Keratinocyte (primary cell): ENCODE data around the gene RAB27B. TPM values are rescaled to one million over a fixed set of nuclear protein-coding genes. Genes with fewer than 3 reads are reported as not detected.

Experiments used
- DNase-seq: peaks from one replicate; pipeline ENCODE4 v3.0.0-alpha.2; 2011; ENCODE audit warnings: low read depth, missing footprints, low spot score
- FAIRE-seq: peaks from 2 replicates; lab custom pipeline; 2011; peaks lifted over from hg19 to GRCh38; lab: Jason Lieb, UNC
- H2AFZ ChIP-seq: 2 replicates; pipeline ENCODE4 v1.6.0; 2012; ENCODE audit warnings: low read length, control low read depth, inconsistent platforms; ENCODE audit not compliant: control insufficient read depth
- H3K27ac ChIP-seq: 2 replicates; pipeline ENCODE4 v1.5.1; 2011; ENCODE audit warnings: low read length; ENCODE audit not compliant: control insufficient read depth, insufficient read depth
- H3K27me3 ChIP-seq: 3 replicates; pipeline ENCODE4 v1.6.0; 2011; ENCODE audit warnings: low read length; ENCODE audit not compliant: control insufficient read depth, insufficient read depth; ENCODE audit errors: extremely low read depth
- H3K36me3 ChIP-seq, 2 experiments: 2 replicates in 1 of 2; 3 replicates in 1 of 2; pipeline ENCODE4 v1.5.1; 2011; ENCODE audit warnings: low read length in 2 of 2, mild to moderate bottlenecking in 1 of 2; ENCODE audit not compliant: control insufficient read depth in 2 of 2, insufficient read depth in 2 of 2; ENCODE audit errors: extremely low read depth in 1 of 2
- H3K4me1 ChIP-seq: 3 replicates; pipeline ENCODE4 v1.5.1; 2011; ENCODE audit warnings: low read length; ENCODE audit not compliant: control insufficient read depth, insufficient read depth; ENCODE audit errors: extremely low read depth
- H3K4me2 ChIP-seq: 3 replicates; pipeline ENCODE4 v1.6.0; 2011; ENCODE audit warnings: low read depth, low read length; ENCODE audit not compliant: control insufficient read depth, insufficient read depth; ENCODE audit errors: extremely low read depth
- H3K4me3 ChIP-seq, 3 experiments: fragments of 200-600 bp in 1 of 3; sonication (generic) in 1 of 3; 2 replicates in 2 of 3; 3 replicates in 1 of 3; pipeline ENCODE4 v1.5.1; 2011 to 2016; ENCODE audit warnings: low read length in 3 of 3, mild to moderate bottlenecking in 3 of 3, control low read depth in 2 of 3, inconsistent platforms in 1 of 3, low read depth in 1 of 3, mixed read lengths in 1 of 3, mixed run types in 1 of 3, moderate library complexity in 1 of 3; ENCODE audit not compliant: control insufficient read depth in 2 of 3, insufficient read depth in 2 of 3; ENCODE audit errors: extremely low read depth in 1 of 3
- H3K79me2 ChIP-seq: 2 replicates; pipeline ENCODE4 v1.6.0; 2012; ENCODE audit warnings: low read length; ENCODE audit not compliant: control insufficient read depth, insufficient read depth
- H3K9ac ChIP-seq: 3 replicates; pipeline ENCODE4 v1.6.0; 2011; ENCODE audit warnings: low read length; ENCODE audit not compliant: control insufficient read depth, insufficient read depth; ENCODE audit errors: extremely low read depth
- H3K9me1 ChIP-seq: 3 replicates; pipeline ENCODE4 v1.6.0; 2011; ENCODE audit warnings: low read length; ENCODE audit not compliant: control insufficient read depth, insufficient read depth; ENCODE audit errors: extremely low read depth
- H3K9me3 ChIP-seq: 2 replicates; pipeline ENCODE4 v1.5.1; 2012; ENCODE audit warnings: low read depth, low read length; ENCODE audit not compliant: control insufficient read depth
- H4K20me1 ChIP-seq: 3 replicates; pipeline ENCODE4 v1.6.0; 2011; ENCODE audit warnings: low read length; ENCODE audit not compliant: control insufficient read depth, insufficient read depth; ENCODE audit errors: extremely low read depth
- CTCF ChIP-seq, 3 experiments: IDR thresholded peaks in 1 of 3; conservative IDR thresholded peaks in 1 of 3; optimal IDR thresholded peaks in 1 of 3; 2 replicates in 2 of 3; 3 replicates in 1 of 3; pipeline versions ENCODE3 to v1.5.1; 2011; ENCODE audit warnings: low read length in 3 of 3, mild to moderate bottlenecking in 3 of 3, moderate library complexity in 2 of 3, control low read depth in 1 of 3, inconsistent platforms in 1 of 3; ENCODE audit not compliant: insufficient read depth in 2 of 3; ENCODE audit errors: extremely low read depth in 1 of 3
- EZH2 ChIP-seq: IDR thresholded peaks from one replicate; pipeline ENCODE4 v1.6.1; 2012; ENCODE audit warnings: inconsistent platforms, mild to moderate bottlenecking, low read length, moderate library complexity
- dilution Hi-C: fragments of 300-500 bp; cut with MboI; formaldehyde crosslinking; loops from one replicate; pipeline ENCODE4 v1.7.0; 2020; ENCODE audit warnings: low sequenced_read_pairs; ENCODE audit not compliant: extremely low pct_ligation_motif_present
- polyA plus RNA-seq, 5 experiments: library from polyadenylated mRNA; depleted of rRNA in 3 of 5; stranded (reverse) in 3 of 5; stranded (forward) in 1 of 5; unstranded in 1 of 5; fragments of >200 nt; gene quantifications; 1 replicate in 1 of 5; 2 replicates in 3 of 5; 3 replicates in 1 of 5; pipeline versions ENCODE4 v1.2.1 to v1.2.3, GENCODE V29; 2011 to 2012; ENCODE audit warnings: missing spikeins in 2 of 5, low read depth in 1 of 5, low replicate concordance in 1 of 5

Gene RAB27B
- polyA plus RNA-seq, 1 donor (not counting 4 experiments of a cell fraction or from before 2014, with no cell fraction given): 4.2 TPM

- Histone ChIP-seq H3K9me3 (no peaks in the 10 kb centered on the region), H3K4me3 (no peak overlapping the region), H3K27ac (no peak overlapping the region), H2AFZ (no peak overlapping the region), H3K27me3 (no peaks in the 10 kb centered on the region), H3K4me1 (peaks cover 10% of the 10 kb centered on the region), H3K4me2 (no peak overlapping the region), H3K9me1 (no peaks in the 10 kb centered on the region), H3K79me2 (no peaks in the 10 kb centered on the region), H3K9ac (no peak overlapping the region), H3K36me3 (no peaks in the 10 kb centered on the region), H4K20me1 (no peaks in the 10 kb centered on the region)
- DNase-seq: no peak
- dilution Hi-C loops: no loop called here
- FAIRE-seq: no peak
- TF ChIP-seq CTCF (optimal IDR thresholded peaks at IDR 0.05 in 1 of 3, IDR thresholded peaks at IDR 0.05 in 1 of 3, conservative IDR thresholded peaks at IDR 0.05 in 1 of 3; ENCODE audit: extremely low read depth in 1 of 3, insufficient read depth in 2 of 3, low read length in 3 of 3): no peak
Measured at GRCh38 chr18:54780970-54781369, 47.3 kb upstream of the RAB27B start.

- no peaks in the 10 kb centered on the region for H3K9me3 ChIP-seq
- no peak overlapping the region for H3K27ac ChIP-seq
- no peak overlapping the region for H3K4me2 ChIP-seq
- no peaks in the 10 kb centered on the region for H3K36me3 ChIP-seq
- no peaks in the 10 kb centered on the region for H3K4me1 ChIP-seq
- H3K79me2 ChIP-seq: no peaks in the 10 kb centered on the region
- no peaks in the 10 kb centered on the region for H3K27me3 ChIP-seq
- H3K9me1 ChIP-seq: no peaks in the 10 kb centered on the region
- FAIRE-seq: no peak
- no peak overlapping the region for H3K9ac ChIP-seq
- DNase-seq: no peak
- no peaks in the 10 kb centered on the region for H4K20me1 ChIP-seq
- dilution Hi-C loops: no loop called here
- no peak overlapping the region for H2AFZ ChIP-seq
- TF ChIP-seq EZH2 (no peak), CTCF (optimal IDR thresholded peaks at IDR 0.05 in 1 of 3, IDR thresholded peaks at IDR 0.05 in 1 of 3, conservative IDR thresholded peaks at IDR 0.05 in 1 of 3; ENCODE audit: extremely low read depth in 1 of 3, insufficient read depth in 2 of 3, low read length in 3 of 3) (no peak)
- H3K4me3 ChIP-seq: no peak overlapping the region
Measured at GRCh38 chr18:54783139-54783538, 45.1 kb upstream of the RAB27B start.
